Hepatocyte (in vitro differentiated cells): ENCODE results near the gene KRTAP10-2. TPM values are rescaled to one million over a fixed set of nuclear protein-coding genes. Genes with fewer than 3 reads are reported as not detected.

Experiments used
- DNase-seq: peaks from one replicate; pipeline ENCODE4 v3.0.0-alpha.2; 2016; ENCODE audit warnings: low spot score
- H2AFZ ChIP-seq: fragments of 200-600 bp; sonication (generic); 2 replicates; pipeline ENCODE4 v1.6.0; 2016; ENCODE audit warnings: antibody characterized with exemption, mild to moderate bottlenecking
- H3K27ac ChIP-seq: fragments of 200-600 bp; sonication (generic); 2 replicates; pipeline ENCODE4 v1.5.1; 2016; ENCODE audit warnings: mild to moderate bottlenecking
- H3K27me3 ChIP-seq: fragments of 200-600 bp; sonication (generic); 2 replicates; pipeline ENCODE4 v1.6.1; 2016
- H3K36me3 ChIP-seq: fragments of 200-600 bp; sonication (generic); replicated peaks from 2 replicates; pipeline ENCODE4 v1.5.1; 2016; ENCODE audit warnings: low read depth; ENCODE audit not compliant: insufficient read depth
- H3K4me1 ChIP-seq: fragments of 200-600 bp; sonication (generic); 2 replicates; pipeline ENCODE4 v1.5.1; 2016; ENCODE audit warnings: mild to moderate bottlenecking, moderate library complexity; ENCODE audit not compliant: insufficient read depth
- H3K4me2 ChIP-seq: fragments of 200-600 bp; sonication (generic); 2 replicates; pipeline ENCODE4 v1.6.0; 2016
- H3K4me3 ChIP-seq: fragments of 200-600 bp; sonication (generic); 2 replicates; pipeline ENCODE4 v1.5.1; 2016; ENCODE audit warnings: mild to moderate bottlenecking
- H3K79me2 ChIP-seq: fragments of 200-600 bp; sonication (generic); 2 replicates; pipeline ENCODE4 v1.6.0; 2017; ENCODE audit warnings: mild to moderate bottlenecking
- H3K9me2 ChIP-seq: fragments of 200-600 bp; sonication (generic); replicated peaks from 2 replicates; pipeline ENCODE4 v1.6.0; 2017; ENCODE audit warnings: mild to moderate bottlenecking; ENCODE audit not compliant: insufficient read depth
- H3K9me3 ChIP-seq: fragments of 200-600 bp; sonication (generic); 2 replicates; pipeline ENCODE4 v1.5.1; 2016; ENCODE audit warnings: low read depth, mild to moderate bottlenecking
- H4K20me1 ChIP-seq: fragments of 200-600 bp; sonication (generic); 2 replicates; pipeline ENCODE4 v1.6.0; 2016; ENCODE audit warnings: mild to moderate bottlenecking; ENCODE audit not compliant: insufficient read depth, poor library complexity, severe bottlenecking
- EZH2 ChIP-seq: fragments of 200-600 bp; sonication (generic); IDR thresholded peaks from 2 replicates; pipeline ENCODE4 v1.6.1; 2016; ENCODE audit warnings: antibody characterized with exemption, mild to moderate bottlenecking, borderline replicate concordance
- EZH2phosphoT487 ChIP-seq: fragments of 200-600 bp; sonication (generic); IDR thresholded peaks from one replicate; pipeline ENCODE4 v1.6.1; 2018; ENCODE audit warnings: antibody characterized with exemption, mild to moderate bottlenecking, low read depth, moderate library complexity; ENCODE audit not compliant: unreplicated experiment, severe bottlenecking
- whole genome bisulfite sequencing: methylation state at CpG from one replicate; pipeline ENCODE4 v1.1.6; 2016; ENCODE audit warnings: low lambda C conversion rate; ENCODE audit errors: missing lambda C conversion rate; 5-methylcytosine and 5-hydroxymethylcytosine counted together
- polyA plus RNA-seq: library from polyadenylated mRNA; unstranded; fragments of >200 nt; fragmentation: Nextera tagmentation; extraction: Ambion mirVana; gene quantifications from 2 replicates; pipeline ENCODE4 v1.2.1, GENCODE V29; 2016
- total RNA-seq: library from RNA; depleted of rRNA; stranded (reverse); fragments of >200 nt; gene quantifications from 2 replicates; pipeline ENCODE4 v1.2.3, GENCODE V29; 2014
- TF ChIP-seq, protein P1 (sequence below): fragments of 200-600 bp; sonication (generic); IDR thresholded peaks from 2 replicates; pipeline ENCODE4 v1.5.1; 2016; ENCODE audit warnings: antibody characterized with exemption, mild to moderate bottlenecking; ENCODE audit not compliant: poor library complexity

KRTAP10-2 gene
- total and polyA plus RNA-seq, 2 experiments from 2014 or later: not detected

DNA sequence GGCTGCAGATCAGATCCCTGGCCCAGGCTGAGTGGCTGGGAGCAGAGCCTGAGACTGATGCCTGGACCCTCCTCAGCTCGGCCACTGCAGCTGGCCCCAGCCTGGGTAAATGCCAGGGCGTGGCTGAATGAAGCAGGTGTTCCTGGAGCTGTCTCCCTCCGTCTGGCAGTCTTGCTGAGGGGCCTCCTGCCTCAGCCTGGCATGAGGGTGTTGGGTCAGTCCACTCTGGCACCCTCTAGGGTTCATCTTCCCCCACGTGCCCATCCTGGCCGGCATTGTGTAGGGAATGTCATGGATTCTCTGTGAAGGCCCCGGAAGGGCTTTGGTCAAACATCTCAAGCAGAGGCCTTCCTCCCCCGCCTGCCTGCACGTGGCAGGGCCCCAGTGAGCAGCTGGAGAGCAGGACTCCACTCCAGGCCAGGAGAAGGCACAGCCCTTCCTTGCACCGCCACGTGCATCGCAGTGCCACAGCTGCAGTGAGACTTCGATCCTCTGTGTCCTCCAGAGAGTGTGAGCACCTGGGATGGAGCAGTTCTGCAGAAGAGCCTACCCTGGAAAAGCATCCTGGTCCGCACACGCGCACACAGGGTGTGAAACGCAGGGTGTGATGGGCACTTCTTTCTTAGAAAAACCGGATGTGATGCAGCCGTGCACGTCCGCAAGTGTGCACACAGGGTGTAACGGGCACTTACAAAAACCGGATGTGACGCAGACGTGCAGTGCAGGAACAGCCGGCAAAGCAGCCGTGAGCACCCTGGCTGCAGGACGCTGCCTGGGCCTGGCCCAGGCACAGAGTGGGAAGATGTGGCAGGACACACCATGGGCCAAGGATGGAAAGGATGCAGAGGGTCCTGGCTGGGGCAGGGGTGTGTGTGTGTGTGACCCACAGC lies 17.6 kb upstream of the KRTAP10-2 start:
- Histone ChIP-seq H3K27me3 (no peaks in the 10 kb centered on the region), H3K9me3 (no peaks in the 10 kb centered on the region), H3K4me1 (no peaks in the 10 kb centered on the region), H3K4me2 (no peak overlapping the region), H4K20me1 (no peaks in the 10 kb centered on the region), H2AFZ (no peak overlapping the region), H3K4me3 (no peak overlapping the region), H3K36me3 (no peaks in the 10 kb centered on the region), H3K9me2 (no peaks in the 10 kb centered on the region), H3K79me2 (no peaks in the 10 kb centered on the region), H3K27ac (no peak overlapping the region)
- TF ChIP-seq, protein P1, sequence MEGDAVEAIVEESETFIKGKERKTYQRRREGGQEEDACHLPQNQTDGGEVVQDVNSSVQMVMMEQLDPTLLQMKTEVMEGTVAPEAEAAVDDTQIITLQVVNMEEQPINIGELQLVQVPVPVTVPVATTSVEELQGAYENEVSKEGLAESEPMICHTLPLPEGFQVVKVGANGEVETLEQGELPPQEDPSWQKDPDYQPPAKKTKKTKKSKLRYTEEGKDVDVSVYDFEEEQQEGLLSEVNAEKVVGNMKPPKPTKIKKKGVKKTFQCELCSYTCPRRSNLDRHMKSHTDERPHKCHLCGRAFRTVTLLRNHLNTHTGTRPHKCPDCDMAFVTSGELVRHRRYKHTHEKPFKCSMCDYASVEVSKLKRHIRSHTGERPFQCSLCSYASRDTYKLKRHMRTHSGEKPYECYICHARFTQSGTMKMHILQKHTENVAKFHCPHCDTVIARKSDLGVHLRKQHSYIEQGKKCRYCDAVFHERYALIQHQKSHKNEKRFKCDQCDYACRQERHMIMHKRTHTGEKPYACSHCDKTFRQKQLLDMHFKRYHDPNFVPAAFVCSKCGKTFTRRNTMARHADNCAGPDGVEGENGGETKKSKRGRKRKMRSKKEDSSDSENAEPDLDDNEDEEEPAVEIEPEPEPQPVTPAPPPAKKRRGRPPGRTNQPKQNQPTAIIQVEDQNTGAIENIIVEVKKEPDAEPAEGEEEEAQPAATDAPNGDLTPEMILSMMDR: no peak
- TF ChIP-seq EZH2phosphoT487 (no peak), EZH2 (no peak)
- WGBS: 84% methylated on average over 26 of the region's 27 CpGs
- no peak for DNase-seq

- Histone ChIP-seq H3K4me3 (no peak overlapping the region), H3K27ac (no peak overlapping the region), H3K9me2 (no peaks in the 10 kb centered on the region), H3K27me3 (no peaks in the 10 kb centered on the region), H2AFZ (no peak overlapping the region), H3K36me3 (no peaks in the 10 kb centered on the region), H3K4me1 (no peaks in the 10 kb centered on the region), H3K79me2 (no peaks in the 10 kb centered on the region), H3K4me2 (no peak overlapping the region), H3K9me3 (no peaks in the 10 kb centered on the region), H4K20me1 (no peaks in the 10 kb centered on the region)
- no peak for DNase-seq
- 92% methylated on average over 11 of the region's 12 CpGs for WGBS
- no peak for TF ChIP-seq EZH2phosphoT487
- TF ChIP-seq EZH2: no peak
- TF ChIP-seq, protein P1: no peak
Measured at GRCh38 chr21:44568261-44568660, 17.0 kb upstream of the KRTAP10-2 start.

DNA sequence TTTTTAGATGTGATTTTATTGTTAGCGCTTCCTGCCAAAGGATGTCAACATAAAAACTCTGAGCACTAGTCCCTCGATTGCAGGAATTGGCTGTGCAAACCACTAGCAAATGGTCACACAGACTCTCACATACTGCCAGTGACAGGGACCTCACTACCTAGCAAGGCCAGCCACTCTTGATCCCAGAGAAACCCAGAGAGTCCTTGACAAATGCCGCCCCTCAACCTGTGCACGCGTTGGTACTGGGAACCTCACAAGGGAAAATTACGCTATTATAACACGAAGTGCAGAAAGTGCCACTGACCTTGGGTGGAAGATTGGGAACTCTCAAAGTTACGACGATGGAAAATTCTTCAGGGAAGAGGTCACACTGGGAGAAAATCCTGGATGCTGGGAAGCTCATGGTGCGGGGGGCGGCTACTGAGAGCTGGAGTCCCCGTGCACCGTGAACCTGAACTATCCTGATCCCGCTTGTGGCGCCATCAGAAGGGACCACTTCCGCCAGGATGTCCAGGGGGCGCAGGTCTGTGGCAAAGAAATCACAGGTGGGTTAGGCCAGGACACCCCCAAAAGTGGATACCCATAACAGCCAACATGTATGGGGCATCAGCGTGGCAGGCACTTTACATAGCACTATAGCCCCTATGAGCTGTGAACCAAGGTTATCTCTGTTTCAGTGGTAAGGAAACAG lies 16.3 kb upstream of the KRTAP10-2 start:
- no peak for DNase-seq
- TF ChIP-seq, protein P1: no peak
- no peak for TF ChIP-seq EZH2phosphoT487
- no peak for TF ChIP-seq EZH2
- 95% methylated on average over 18 of the region's 18 CpGs for WGBS

More for the DNA sequence above, 16.3 kb upstream of the KRTAP10-2 start:
- no peaks in the 10 kb centered on the region for H3K36me3 ChIP-seq
- H3K4me2 ChIP-seq: no peak overlapping the region
- no peak overlapping the region for H3K27ac ChIP-seq
- H3K79me2 ChIP-seq: no peaks in the 10 kb centered on the region
- H4K20me1 ChIP-seq: no peaks in the 10 kb centered on the region
- no peaks in the 10 kb centered on the region for H3K4me1 ChIP-seq
- H2AFZ ChIP-seq: no peak overlapping the region
- H3K27me3 ChIP-seq: no peaks in the 10 kb centered on the region
- H3K9me2 ChIP-seq: no peaks in the 10 kb centered on the region
- no peaks in the 10 kb centered on the region for H3K9me3 ChIP-seq
- no peak overlapping the region for H3K4me3 ChIP-seq
